A549 (cell line): ENCODE measurements around the gene CNKSR3.

ENCODE experiments used
- BHLHE40 ChIP-seq: IDR thresholded peaks from 2 replicates; pipeline ENCODE4 v1.6.1; 2012; ENCODE audit warnings: low read depth, low read length, inconsistent platforms
- CTCF ChIP-seq: fragments of >200 bp; sonication (Bioruptor Twin); formaldehyde crosslinking; IDR thresholded peaks from 3 replicates; pipeline ENCODE4 v1.5.1; 2016
- FOSL2 ChIP-seq, 2 experiments: fragments of 450-650 bp in 1 of 2; fragments of >200 bp in 1 of 2; sonication (Bioruptor Twin) in 1 of 2; formaldehyde crosslinking; IDR thresholded peaks; 2 replicates each; pipeline versions ENCODE4 v1.5.0 to v1.6.1; 2016 to 2020; ENCODE audit warnings: mild to moderate bottlenecking in 1 of 2, moderate library complexity in 1 of 2
- JUNB ChIP-seq: fragments of >200 bp; sonication (Bioruptor Twin); formaldehyde crosslinking; IDR thresholded peaks from 2 replicates; pipeline ENCODE4 v1.6.1; 2016
- MAX ChIP-seq: IDR thresholded peaks from 2 replicates; pipeline ENCODE4 v1.6.1; 2012
- POLR2A ChIP-seq: IDR thresholded peaks from 2 replicates; pipeline ENCODE4 v1.6.1; 2012; ENCODE audit warnings: mild to moderate bottlenecking, low read length
- REST ChIP-seq: fragments of 200-600 bp; sonication (generic); IDR thresholded peaks from 2 replicates; pipeline ENCODE4 v1.6.1; 2016; ENCODE audit warnings: antibody characterized with exemption, mild to moderate bottlenecking, moderate library complexity

GRCh38 chr6:154535147-154535546 lies 24.7 kb upstream of the CNKSR3 start:
- TF ChIP-seq CTCF (no peak), BHLHE40 (no peak), REST (no peak), POLR2A (no peak), JUNB (no peak), MAX (no peak), FOSL2 (IDR thresholded peaks at IDR 0.05) (no peak), FOSL2 (CRISPR knock-in tag; IDR thresholded peaks at IDR 0.05) (no peak)
